HG03432 (cell line): Measurements from ENCODE around the gene HHAT.

Experiments
- ATAC-seq: cut with Tn5 transposase; IDR thresholded peaks from one replicate; pipeline ENCODE4 v1.9.1; 2021; ENCODE audit warnings: mild to moderate bottlenecking, moderate library complexity; ENCODE audit not compliant: unreplicated experiment

The HHAT gene

DNA sequence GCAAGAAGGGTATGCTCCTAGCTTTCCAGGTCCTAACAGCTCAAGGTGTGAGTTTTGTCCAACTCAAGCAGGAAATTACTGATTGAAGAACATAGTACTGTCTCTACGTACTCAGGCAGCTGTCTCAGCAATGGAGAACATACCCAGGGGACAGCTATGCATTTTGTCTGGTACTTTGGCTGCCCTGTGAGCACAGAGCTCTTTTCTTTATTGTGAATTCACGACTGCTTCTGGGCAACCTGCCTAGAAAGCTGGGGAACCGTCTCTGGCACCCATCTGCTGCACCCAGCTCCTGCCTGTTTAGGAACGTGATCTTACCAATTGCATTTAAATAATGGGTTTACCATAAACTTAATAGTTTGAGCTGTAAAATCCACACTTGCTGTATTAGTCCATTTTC lies 258.1 kb downstream of the HHAT start:
- no peak for ATAC-seq

GRCh38 chr1:210587566-210587965 lies 258.9 kb downstream of the HHAT start:
- ATAC-seq = no peak

- no peak for ATAC-seq
Measured at GRCh38 chr1:210588357-210588756, 259.7 kb downstream of the HHAT start.

GRCh38 chr1:210588946-210589345 lies 260.2 kb downstream of the HHAT start:
- ATAC-seq = no peak

GRCh38 chr1:210591214-210591613 lies 262.5 kb downstream of the HHAT start:
- no peak for ATAC-seq

DNA sequence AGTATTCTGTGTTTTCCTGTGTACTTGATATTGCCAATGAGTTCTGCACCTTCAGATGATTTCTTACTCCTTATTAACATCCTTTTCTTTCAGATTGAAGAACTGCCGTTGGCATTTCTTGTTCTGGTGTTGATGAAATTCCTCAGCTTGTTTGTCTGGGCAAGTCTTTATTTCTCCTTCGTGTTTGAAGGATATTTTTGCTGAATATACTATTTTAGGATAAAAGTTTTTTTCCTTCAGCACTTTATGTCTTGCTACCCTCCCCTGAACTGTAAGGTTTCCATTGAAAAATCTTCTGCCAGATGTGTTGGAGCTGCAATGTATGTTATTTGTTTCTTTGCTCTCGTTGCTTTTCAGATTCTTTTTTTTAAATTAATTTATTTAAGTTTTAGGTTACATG lies 265.9 kb downstream of the HHAT start:
- ATAC-seq = no peak

DNA sequence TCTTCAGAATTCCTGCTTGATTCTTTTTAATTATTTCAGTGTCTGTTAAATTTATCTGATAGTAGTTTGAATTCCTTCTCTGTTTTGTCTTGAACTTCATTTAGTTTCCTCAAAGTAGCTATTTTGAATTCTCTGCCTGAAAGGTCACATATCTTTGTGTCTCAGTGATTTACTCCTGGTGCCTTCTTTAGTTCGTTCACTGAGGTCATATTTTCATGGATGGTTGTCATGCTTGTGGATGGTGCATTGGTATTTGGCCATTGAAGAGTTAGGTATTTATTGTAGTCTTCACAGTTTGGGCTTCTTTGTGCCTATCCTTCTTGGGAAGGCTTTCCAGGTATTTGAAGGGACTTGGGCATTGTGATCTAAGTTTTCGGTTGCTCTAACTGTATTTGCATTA lies 267.9 kb downstream of the HHAT start:
- ATAC-seq = no peak

DNA sequence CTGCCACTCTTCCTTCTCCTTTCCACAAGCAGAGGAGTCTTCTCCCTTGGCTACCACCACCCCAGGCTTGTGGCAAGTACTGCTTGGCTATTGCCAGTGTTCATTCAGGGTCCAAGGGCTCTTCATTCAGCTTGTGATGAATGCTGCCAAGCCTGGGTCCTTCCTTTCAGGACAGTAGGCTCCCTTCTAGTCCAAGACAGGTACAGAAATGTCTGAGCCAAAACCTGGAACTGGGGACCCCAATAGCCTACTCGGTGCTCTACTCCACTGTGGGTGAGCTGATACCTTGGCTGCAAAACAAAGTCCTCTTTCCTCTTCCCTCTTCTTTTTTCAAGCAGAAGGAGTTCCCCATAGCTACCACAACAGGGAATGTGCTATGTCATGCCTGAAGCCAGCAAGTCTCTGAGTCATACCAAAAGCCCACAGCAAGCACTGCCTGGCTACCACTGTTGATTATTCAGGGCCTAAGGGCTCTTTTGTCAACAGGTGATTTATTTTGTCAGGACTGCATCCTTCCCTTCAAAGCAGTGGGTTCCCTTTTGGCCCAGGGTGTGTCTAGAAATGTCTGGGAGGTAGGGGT lies 268.9 kb downstream of the HHAT start:
- ATAC-seq = peak; percentile 98

DNA sequence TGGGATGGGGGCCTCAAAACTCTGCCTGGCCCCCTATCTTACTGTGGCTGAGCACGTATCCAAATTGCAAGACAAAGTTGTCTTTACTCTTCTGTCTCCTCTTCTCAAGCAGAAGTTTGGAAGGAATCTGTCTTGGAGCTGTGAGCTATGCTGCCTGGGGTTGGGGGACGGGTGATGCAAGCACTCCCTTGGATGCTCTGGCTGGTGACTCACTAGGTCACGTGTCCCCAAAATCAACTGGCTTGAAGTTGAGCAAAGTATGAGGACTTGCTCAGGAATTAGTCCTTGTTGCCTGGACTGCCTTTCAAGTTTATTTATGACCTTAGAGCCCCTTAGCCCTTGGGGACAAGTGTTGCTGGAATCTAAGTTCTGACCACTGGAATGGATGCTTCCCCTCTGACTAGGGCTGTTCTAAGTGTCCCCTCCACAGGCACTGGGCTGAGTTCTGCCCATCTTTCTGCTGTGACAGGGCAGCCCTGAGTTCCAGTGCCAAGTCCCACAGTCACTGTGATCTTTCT lies 269.5 kb downstream of the HHAT start:
- peak; percentile 30 for ATAC-seq

DNA sequence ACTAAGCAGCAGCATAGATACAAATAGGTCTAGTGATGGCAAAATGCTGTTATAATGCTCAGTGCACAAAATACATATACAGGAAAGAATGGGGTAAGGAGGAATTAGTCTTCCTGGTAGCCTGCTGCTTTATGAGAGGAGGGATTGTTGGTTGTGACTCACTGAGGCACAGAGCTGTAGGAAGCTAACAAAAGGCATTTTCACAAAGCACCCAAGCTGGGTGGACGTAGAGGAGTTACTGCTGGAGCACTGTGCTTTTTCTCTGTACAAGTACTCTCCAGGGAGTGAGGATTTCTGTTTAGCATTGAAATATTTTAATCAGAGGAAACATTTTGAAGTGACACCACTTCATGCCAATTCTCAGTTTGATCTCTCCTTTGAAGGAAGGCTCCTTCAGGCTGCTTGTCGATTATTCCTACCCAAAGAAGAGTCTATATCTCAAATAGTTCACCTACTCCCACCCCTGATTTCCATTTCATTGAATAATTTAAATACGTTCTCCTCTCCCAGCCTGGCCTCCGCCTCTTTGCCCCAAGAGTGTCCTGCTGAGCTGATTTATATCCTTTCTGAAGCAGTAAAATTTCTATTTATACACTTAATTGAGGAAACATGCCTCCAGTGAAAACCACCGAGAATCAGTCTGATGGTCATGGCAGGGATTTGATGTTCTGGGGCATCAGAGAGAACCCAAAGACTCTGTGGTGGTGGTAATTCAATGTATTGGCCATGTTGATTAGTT lies 271.9 kb downstream of the HHAT start:
- no peak for ATAC-seq

DNA sequence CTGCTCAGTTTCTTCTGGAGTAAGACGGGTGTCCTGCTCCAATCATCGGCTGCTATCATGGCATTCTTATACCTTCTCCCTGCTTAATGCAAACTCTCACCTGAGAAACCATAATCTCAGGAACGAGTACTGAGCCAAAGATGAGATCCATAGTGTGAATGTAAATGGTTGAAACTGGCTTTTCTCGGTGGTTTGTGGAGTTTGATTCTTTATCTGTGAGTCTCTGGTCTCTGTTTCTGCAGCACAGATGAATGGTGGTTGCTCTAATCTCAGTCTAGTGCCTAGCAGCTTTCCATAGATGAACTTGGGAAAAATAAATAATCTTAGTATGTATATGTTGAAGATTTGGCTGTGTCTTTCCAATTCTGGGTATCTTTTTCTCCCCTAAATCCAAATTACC lies 274.4 kb downstream of the HHAT start:
- no peak for ATAC-seq

DNA sequence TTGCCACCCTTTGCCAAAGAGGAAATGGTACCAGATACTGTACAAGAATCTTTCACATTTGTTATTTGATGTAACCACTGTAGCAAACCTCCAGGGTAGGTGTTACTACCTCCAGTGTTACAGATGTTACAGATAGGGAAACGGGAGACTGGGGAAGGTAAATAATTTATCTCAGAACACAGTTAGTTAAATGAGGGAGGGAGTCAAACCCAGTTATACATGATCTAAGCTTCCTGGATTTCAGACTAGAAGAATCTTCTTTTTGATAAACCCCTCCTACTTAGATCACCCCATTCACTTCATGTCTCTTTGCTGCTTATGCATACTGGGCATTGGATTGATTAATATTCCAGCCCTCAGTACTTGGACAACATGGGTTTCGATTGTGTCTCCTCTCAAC lies 276.4 kb downstream of the HHAT start:
- ATAC-seq = no peak

- ATAC-seq = no peak
Measured at GRCh38 chr1:210607361-210607760, 278.7 kb downstream of the HHAT start.

DNA sequence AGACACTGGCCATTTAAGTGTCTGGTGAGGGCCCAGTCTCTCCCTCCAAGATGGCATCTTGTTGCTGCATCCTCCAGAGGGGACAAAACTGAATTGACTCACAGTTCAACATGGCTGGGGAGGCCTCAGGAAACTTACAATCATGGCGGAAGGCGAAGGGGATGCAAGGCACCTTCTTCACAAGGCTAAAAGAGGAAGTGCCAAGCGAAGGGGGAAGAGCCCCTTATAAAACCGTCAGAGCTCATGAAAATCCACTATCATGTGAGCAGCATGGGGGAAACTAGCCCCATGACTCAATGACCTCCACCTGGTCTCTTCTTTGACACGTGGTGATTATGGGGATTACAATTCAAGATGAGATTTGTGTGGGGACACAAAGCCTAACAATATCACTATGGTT lies 280.1 kb downstream of the HHAT start:
- ATAC-seq = no peak

DNA sequence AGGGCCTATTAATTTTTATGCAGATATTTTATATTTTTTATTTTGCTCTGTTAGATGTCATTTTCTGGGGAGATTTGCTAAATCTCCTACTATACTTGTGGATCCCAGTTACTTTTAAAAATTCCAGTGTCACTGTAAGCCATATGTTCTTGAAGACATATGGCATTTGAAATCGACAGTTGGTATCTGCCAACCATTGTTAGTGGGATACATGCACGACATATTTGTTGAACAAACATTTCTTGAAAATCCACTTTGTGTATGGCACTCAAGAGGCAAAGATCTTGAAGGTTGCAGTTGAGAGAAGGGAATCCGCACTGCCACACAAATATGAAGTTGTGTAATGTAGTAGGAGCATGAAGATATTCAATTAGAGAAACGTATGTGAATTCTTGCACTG lies 287.7 kb downstream of the HHAT start:
- ATAC-seq = no peak

GRCh38 chr1:210617293-210617692 lies 288.6 kb downstream of the HHAT start:
- no peak for ATAC-seq

GRCh38 chr1:210618369-210618768 lies 289.7 kb downstream of the HHAT start:
- no peak for ATAC-seq

DNA sequence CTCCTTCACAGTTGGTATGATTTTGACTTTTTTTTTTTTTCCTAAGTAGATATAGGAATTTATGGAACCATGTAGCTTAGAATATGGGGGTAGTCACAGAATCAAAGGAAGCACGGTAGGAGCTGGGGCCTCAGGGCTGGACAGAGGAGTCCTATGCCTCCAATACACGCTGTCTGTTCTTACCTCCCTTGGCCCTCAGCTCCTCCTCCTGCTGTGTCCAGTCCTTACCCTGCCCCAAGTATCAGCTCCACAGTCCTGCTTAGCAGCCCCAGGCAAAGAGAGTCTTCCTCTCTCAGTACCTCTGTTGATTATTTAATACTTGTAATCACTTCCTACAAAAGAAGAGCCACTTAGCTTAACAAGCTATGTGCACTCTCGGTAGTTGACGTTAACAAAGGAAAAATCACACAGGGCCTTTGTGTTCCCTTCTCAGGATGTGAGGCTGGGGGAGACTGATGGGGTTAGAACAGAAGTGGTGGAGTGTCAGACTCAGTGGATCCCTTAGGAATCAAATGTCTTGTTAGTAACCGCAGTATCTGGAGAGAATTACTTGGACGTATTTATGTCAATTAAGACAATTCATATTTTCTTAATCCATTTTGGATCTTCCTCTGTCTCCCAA lies 292.3 kb downstream of the HHAT start:
- ATAC-seq = no peak

- no peak for ATAC-seq
Measured at GRCh38 chr1:210621712-210622111, 293.0 kb downstream of the HHAT start.

GRCh38 chr1:210624722-210625121 lies 296.0 kb downstream of the HHAT start:
- ATAC-seq = no peak

GRCh38 chr1:210625715-210626114 lies 297.0 kb downstream of the HHAT start:
- ATAC-seq = no peak

GRCh38 chr1:210626341-210626740 lies 297.6 kb downstream of the HHAT start:
- no peak for ATAC-seq
